Measurements from ENCODE around the gene ZNF831.

DNA sequence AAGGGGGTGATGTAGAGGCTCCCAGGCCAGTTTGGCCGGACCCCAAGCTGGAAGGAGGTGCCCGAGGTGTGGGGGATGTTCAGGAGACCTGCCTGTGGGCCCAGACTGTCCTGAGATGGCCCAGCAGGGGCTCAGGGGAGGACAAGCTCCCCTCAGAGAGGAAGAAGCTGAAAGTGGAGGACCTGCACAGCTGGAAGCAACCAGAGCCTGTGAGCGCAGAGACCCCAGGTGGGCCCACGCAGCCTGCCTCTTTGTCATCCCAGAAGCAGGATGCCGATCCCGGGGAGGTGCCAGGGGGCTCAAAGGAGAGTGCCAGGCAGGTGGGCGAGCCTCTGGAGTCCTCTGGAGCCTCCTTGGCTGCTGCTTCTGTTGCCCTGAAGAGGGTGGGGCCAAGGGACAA, 29.7 kb downstream of the ZNF831 start:
- TF ChIP-seq, protein P1, sequence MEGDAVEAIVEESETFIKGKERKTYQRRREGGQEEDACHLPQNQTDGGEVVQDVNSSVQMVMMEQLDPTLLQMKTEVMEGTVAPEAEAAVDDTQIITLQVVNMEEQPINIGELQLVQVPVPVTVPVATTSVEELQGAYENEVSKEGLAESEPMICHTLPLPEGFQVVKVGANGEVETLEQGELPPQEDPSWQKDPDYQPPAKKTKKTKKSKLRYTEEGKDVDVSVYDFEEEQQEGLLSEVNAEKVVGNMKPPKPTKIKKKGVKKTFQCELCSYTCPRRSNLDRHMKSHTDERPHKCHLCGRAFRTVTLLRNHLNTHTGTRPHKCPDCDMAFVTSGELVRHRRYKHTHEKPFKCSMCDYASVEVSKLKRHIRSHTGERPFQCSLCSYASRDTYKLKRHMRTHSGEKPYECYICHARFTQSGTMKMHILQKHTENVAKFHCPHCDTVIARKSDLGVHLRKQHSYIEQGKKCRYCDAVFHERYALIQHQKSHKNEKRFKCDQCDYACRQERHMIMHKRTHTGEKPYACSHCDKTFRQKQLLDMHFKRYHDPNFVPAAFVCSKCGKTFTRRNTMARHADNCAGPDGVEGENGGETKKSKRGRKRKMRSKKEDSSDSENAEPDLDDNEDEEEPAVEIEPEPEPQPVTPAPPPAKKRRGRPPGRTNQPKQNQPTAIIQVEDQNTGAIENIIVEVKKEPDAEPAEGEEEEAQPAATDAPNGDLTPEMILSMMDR (IDR thresholded peaks at IDR 0.05): no peak
- no peak for TF ChIP-seq POLR2AphosphoS5 (IDR thresholded peaks at IDR 0.05)
